GM12875 (cell line): ENCODE measurements around the gene TRIM59.

Experiments
- H3K4me3 ChIP-seq: one replicate; pipeline ENCODE4 v1.5.1; 2011; ENCODE audit warnings: low read depth, low read length, control low read depth
- TF ChIP-seq, protein P1 (sequence below): IDR thresholded peaks from 2 replicates; pipeline ENCODE4 v1.5.1; 2011; ENCODE audit warnings: low read depth, mild to moderate bottlenecking, control low read depth, inconsistent platforms, low read length, moderate library complexity, borderline replicate concordance; ENCODE audit not compliant: insufficient read depth

Gene TRIM59, protein sequence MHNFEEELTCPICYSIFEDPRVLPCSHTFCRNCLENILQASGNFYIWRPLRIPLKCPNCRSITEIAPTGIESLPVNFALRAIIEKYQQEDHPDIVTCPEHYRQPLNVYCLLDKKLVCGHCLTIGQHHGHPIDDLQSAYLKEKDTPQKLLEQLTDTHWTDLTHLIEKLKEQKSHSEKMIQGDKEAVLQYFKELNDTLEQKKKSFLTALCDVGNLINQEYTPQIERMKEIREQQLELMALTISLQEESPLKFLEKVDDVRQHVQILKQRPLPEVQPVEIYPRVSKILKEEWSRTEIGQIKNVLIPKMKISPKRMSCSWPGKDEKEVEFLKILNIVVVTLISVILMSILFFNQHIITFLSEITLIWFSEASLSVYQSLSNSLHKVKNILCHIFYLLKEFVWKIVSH

DNA sequence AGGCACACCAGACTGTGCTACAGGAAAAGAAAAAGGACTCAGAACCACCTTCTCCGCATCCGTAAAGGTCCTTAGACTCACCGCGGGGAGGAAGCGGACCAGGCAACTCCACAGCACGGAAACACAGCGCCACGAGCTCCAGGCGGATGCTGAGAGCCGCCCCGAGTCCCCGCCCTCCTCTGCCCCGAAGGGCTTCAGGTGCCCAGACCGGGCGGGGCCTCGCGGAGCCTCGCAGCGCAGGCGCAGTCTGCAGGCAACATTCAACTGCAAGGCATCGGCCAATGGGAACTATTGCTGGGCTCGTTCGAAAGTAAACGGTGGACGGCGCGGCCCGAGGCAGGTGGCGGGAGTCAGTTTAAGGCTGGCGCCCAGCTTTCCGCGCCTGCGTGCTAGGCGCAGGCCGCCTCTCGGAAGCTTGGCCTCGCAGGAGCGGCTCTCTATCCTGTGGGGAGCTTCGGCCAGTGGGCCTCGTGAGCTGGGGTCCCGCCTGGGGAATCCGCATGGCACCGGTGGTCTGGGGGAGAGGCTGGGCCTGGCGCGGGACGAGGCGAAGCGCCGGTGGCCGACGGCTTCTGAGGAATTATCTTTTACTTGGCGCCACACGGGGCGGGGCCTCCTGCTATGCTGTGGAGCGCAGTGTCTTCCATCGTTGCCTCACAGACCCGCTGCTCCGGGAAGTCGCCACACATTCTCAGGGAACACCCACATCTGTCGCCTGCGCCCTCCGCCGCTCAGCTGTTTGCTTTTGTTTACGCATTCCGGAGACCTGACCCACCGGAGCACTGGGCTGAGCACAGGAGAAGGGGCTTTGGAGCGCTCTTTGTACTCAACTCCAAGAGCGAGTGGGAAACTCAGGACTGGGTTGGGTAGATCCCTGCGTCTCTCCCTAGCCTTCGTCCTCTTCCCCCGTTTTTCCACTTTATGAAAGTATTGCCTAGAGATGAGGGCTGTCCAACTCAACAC lies at the start of gene TRIM59:
TSS of gene TRIM59 (minus strand) at position 151 of the 963 bp plus-strand sequence. CDS start 10,603 bp downstream, outside the sequence.
- peak within 1 kb of the TSS; percentile 72 for H3K4me3 ChIP-seq
- TF ChIP-seq, protein P1, sequence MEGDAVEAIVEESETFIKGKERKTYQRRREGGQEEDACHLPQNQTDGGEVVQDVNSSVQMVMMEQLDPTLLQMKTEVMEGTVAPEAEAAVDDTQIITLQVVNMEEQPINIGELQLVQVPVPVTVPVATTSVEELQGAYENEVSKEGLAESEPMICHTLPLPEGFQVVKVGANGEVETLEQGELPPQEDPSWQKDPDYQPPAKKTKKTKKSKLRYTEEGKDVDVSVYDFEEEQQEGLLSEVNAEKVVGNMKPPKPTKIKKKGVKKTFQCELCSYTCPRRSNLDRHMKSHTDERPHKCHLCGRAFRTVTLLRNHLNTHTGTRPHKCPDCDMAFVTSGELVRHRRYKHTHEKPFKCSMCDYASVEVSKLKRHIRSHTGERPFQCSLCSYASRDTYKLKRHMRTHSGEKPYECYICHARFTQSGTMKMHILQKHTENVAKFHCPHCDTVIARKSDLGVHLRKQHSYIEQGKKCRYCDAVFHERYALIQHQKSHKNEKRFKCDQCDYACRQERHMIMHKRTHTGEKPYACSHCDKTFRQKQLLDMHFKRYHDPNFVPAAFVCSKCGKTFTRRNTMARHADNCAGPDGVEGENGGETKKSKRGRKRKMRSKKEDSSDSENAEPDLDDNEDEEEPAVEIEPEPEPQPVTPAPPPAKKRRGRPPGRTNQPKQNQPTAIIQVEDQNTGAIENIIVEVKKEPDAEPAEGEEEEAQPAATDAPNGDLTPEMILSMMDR = peak; percentile 23; the same call in 1 of the 2 replicates

DNA sequence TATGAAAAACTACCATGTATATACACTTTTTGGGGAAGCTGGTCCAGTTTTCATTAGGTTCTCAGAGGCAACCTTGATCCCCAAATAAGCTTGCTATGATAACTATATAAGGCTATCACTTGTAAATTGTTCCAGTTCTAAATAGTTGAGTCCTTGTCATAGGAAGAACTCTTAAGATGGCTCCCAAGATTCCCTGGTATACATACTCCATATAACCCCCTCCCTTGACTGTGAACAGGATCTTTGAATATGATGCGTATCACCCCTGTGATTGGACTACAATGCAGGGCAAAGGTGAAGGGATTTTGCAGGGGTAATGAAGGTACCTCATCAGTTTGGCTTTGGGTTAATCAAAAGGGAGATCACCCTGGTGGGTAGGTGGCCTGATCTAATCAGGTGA lies 48.6 kb upstream of the TRIM59 start:
- no peak overlapping the region for H3K4me3 ChIP-seq
- TF ChIP-seq, protein P1 = no peak

DNA sequence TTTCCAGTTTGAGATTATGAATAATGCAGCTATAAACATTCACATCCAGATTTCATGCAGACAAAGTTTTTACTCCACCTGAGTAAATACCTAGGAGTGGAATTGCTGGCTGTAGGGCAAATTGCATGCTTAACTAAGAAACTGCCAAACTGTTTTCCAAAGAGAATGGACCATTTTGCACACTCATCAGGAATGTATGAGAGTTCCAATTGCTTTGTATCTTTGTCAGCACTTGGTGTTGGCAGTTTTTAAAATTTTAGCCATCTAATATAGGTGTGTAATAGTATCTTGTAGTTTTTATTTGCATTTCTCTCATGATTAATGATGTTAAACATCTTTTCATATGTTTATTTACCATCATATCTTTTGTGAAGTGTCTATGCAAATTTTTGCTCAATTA lies 40.6 kb upstream of the TRIM59 start:
- TF ChIP-seq, protein P1 = no peak
- no peak overlapping the region for H3K4me3 ChIP-seq

DNA sequence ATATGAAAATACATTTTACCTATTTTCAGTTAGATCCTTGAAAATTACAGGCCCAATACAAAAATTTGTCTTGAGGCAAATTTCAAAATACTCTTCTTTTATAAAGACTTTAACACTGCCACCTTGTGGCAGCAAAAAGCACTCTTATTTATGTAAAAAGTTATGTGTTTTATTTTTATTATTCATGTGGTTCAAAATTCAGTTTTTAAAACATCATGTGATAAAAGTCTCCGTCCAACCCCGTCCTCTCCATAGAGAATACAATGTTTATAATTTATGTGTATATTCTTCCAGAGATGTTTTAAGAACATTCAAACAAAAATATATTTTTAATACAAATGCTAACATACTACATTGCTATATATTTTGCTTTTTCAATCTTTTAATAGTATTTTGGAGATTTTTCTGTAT lies 36.9 kb upstream of the TRIM59 start:
- TF ChIP-seq, protein P1 = no peak
- no peak overlapping the region for H3K4me3 ChIP-seq

DNA sequence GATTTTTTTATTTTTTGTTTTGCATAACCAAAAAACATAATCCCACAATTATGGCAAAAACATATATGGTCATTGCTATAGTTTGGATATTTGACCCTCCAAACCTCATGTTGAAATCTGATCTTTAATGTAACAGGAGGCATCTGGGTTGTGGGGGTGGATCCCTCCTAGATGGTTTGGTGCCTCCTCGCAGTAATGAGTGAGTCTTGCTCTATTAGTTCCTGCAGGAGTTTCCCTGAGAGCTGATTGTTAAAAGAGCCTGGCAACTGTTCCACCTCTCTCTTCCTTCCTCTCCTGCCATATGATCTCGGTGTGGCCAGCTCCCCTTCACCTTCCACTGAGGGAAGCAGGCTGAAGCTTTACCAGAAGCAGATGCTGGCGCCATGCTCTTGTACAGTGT lies 33.2 kb upstream of the TRIM59 start:
- no peak overlapping the region for H3K4me3 ChIP-seq
- TF ChIP-seq, protein P1 = no peak

DNA sequence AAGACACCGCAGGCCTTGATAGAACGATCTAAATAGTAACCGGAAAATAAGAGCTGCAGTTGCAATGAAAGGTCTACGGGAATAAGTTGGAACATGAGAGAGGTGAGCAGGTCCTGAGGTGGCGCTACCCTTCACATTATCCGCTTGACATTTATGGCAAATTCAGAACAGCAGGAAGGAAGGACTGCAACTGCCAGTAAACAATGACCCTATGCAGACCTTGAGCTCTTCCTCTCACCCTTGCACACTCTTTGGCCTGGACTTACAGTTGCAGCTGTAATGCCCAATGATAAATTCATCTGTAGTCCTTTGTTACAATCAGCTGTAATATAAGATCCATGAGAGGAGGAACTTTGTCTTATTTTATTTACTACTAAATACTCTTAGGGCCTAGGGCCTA lies 32.3 kb upstream of the TRIM59 start:
- TF ChIP-seq, protein P1 = no peak
- no peak overlapping the region for H3K4me3 ChIP-seq
